ENCODE results near the gene MECP2. TPM values are rescaled to one million over a fixed set of nuclear protein-coding genes. Genes with fewer than 3 reads are reported as not detected.
A peak's percentile ranks its signal among the peaks of the same experiment; 100 is the strongest.

MECP2 gene
- polyA plus RNA-seq, 4 donors = 9.4 to 18.4 (median 12.9) TPM

DNA sequence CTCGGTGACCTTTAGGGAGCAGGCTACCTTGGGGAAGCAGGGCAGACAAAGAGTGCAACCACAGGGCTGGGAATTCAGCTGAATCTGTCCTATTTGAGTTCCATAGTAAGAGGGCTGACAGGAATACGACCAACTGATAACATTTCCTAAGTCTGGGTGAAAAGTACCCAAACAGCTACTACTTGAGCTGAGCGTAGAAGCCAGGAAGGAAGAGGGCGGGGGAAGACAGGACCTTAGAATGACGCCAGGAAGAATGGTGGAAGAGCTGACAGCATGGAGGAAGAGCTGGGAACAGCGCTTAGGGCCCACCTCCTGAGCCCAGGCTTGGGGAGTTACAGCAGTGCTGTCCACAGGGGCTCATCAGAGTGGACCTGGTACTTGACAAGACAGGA, 14.4 kb downstream of the MECP2 start:
- FAIRE-seq = no peak
- H3K27ac ChIP-seq (ENCODE audit: low read depth in 1 of 3, low read length in 2 of 3) = peak overlapping the region in 1 of 3 donors; percentile 65
- WGBS, 3 donors = 46 to 69% (median 62%) methylated on average over 6 of the region's 6 CpGs

DNA sequence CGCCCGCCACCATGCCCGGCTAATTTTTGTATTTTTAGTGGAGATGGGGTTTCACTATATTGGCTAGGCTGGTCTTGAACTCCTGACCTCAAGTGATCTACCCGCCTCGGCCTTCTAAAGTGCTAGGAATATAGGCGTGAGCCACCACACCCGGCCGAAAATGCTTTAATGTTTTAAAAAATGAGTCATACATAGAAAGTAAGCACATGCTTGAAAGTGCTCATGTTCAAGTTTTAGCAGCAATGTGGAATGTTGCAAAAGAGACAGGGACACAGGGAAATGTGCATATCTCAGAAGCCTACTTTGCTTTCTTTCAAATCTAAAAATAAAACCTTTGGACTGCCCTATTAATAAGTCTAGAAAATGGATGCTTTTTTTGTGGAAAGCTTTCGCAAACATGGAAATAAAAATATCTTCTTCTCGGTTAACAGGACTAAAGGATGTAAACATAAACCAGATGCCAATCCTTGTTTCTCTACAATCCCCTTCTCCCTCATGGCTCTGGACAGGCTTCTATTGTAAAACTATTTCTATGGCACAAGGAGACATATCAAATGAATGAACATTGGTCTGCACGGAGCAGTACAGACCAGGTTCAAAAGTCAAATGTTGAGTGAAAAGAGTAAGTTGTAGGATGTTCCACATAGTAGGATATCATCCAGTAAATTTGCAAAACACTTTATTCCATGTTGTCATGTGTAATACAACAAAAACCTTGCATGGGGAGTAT, 15.0 kb downstream of the MECP2 start:
- peak overlapping the region in 1 of 3 donors; percentile 65 for H3K27ac ChIP-seq (ENCODE audit: low read depth in 1 of 3, low read length in 2 of 3)
- H3K36me3 ChIP-seq (ENCODE audit: control insufficient read depth in 3 of 3, insufficient read depth in 2 of 3, low read depth in 1 of 3, low read length in 3 of 3) = peaks cover 0 to 9% (median 0%) of the 10 kb centered on the region in 3 donors
- no peaks in the 10 kb centered on the region for H3K27me3 ChIP-seq (ENCODE audit: control insufficient read depth in 3 of 3, insufficient read depth in 3 of 3, low read length in 3 of 3)
- WGBS, 3 donors = 42 to 61% (median 46%) methylated on average over 8 to 11 of the region's 11 CpGs
- no peaks in the 10 kb centered on the region for H3K9me3 ChIP-seq (ENCODE audit: control insufficient read depth in 2 of 2, insufficient read depth in 1 of 2, low read depth in 1 of 2, low read length in 1 of 2)
- no peak overlapping the region for H3K4me3 ChIP-seq (ENCODE audit: low read depth in 1 of 3, low read length in 3 of 3)
- DNase-seq (no peak), FAIRE-seq (no peak)
- H3K4me1 ChIP-seq (ENCODE audit: control insufficient read depth in 3 of 3, insufficient read depth in 2 of 3, low read depth in 1 of 3, low read length in 2 of 3) = peaks cover 0 to 7% (median 0%) of the 10 kb centered on the region in 3 donors

More for the DNA sequence above, 14.4 kb downstream of the MECP2 start:
- no peak for DNase-seq
- H3K4me1 ChIP-seq (ENCODE audit: control insufficient read depth in 3 of 3, insufficient read depth in 2 of 3, low read depth in 1 of 3, low read length in 2 of 3) = peaks cover 0 to 7% (median 0%) of the 10 kb centered on the region in 3 donors
- no peak overlapping the region for H3K4me3 ChIP-seq (ENCODE audit: low read depth in 1 of 3, low read length in 3 of 3)
- H3K27me3 ChIP-seq (ENCODE audit: control insufficient read depth in 3 of 3, insufficient read depth in 3 of 3, low read length in 3 of 3) = no peaks in the 10 kb centered on the region
- H3K9me3 ChIP-seq (ENCODE audit: control insufficient read depth in 2 of 2, insufficient read depth in 1 of 2, low read depth in 1 of 2, low read length in 1 of 2) = no peaks in the 10 kb centered on the region
- peaks cover 0 to 9% (median 0%) of the 10 kb centered on the region in 3 donors for H3K36me3 ChIP-seq (ENCODE audit: control insufficient read depth in 3 of 3, insufficient read depth in 2 of 3, low read depth in 1 of 3, low read length in 3 of 3)

DNA sequence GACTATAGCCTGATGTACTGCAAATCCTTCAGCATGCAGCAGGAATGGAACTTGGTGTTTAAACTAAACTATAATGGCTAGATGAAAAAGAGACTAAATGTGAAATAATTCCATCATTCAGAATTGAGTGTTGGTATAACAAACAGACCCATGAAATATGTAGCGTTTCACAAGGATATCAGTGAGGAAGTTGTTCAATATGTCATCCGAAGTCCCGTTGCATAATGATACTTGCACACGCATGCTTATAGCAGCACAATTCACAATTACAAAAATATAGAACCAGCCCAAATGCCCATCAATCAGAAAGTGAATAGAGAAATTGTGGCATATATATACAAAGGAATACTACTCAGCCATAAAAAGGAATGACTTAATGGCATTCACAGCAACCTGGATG, 20.4 kb downstream of the MECP2 start:
- peaks cover 0 to 9% (median 0%) of the 10 kb centered on the region in 3 donors for H3K36me3 ChIP-seq (ENCODE audit: control insufficient read depth in 3 of 3, insufficient read depth in 2 of 3, low read depth in 1 of 3, low read length in 3 of 3)
- no peak overlapping the region for H3K27ac ChIP-seq (ENCODE audit: low read depth in 1 of 3, low read length in 2 of 3)
- no peaks in the 10 kb centered on the region for H3K9me3 ChIP-seq (ENCODE audit: control insufficient read depth in 2 of 2, insufficient read depth in 1 of 2, low read depth in 1 of 2, low read length in 1 of 2)
- H3K4me3 ChIP-seq (ENCODE audit: low read depth in 1 of 3, low read length in 3 of 3) = no peak overlapping the region
- H3K4me1 ChIP-seq (ENCODE audit: control insufficient read depth in 3 of 3, insufficient read depth in 2 of 3, low read depth in 1 of 3, low read length in 2 of 3) = no peaks in the 10 kb centered on the region
- H3K27me3 ChIP-seq (ENCODE audit: control insufficient read depth in 3 of 3, insufficient read depth in 3 of 3, low read length in 3 of 3) = no peaks in the 10 kb centered on the region
- 95 to 100% (median 97%) methylated on average over 4 of the region's 4 CpGs for WGBS, 3 donors
- FAIRE-seq = no peak
- no peak for DNase-seq

DNA sequence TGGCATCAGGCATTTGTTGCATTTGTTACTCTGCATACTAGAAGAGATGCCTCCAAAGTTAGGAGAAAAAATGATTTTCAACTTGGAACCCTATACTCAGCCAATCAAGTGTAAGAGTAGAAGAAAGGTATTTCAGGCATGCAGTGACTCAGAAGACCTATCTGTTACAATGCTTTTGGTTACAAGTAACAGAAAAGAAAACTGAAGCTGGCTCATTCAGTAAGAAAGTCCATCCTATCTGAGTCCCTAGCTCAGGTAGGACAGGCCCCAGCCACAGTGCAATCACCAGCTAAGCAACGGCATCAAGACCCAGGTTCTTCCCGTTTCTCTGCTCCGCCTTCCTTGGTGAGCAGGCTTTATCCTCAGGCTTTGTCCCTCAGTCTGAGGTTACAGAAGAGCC, 23.3 kb downstream of the MECP2 start:
- 58 to 66% (median 63%) methylated on average over 3 of the region's 3 CpGs for WGBS, 3 donors
- FAIRE-seq (no peak), DNase-seq (no peak)
- Histone ChIP-seq H3K36me3 (ENCODE audit: control insufficient read depth in 3 of 3, insufficient read depth in 2 of 3, low read depth in 1 of 3, low read length in 3 of 3) (peaks cover 0 to 3% (median 0%) of the 10 kb centered on the region in 3 donors), H3K4me3 (ENCODE audit: low read depth in 1 of 3, low read length in 3 of 3) (no peak overlapping the region), H3K4me1 (ENCODE audit: control insufficient read depth in 3 of 3, insufficient read depth in 2 of 3, low read depth in 1 of 3, low read length in 2 of 3) (no peaks in the 10 kb centered on the region), H3K9me3 (ENCODE audit: control insufficient read depth in 2 of 2, insufficient read depth in 1 of 2, low read depth in 1 of 2, low read length in 1 of 2) (no peaks in the 10 kb centered on the region), H3K27ac (ENCODE audit: low read depth in 1 of 3, low read length in 2 of 3) (no peak overlapping the region), H3K27me3 (ENCODE audit: control insufficient read depth in 3 of 3, insufficient read depth in 3 of 3, low read length in 3 of 3) (no peaks in the 10 kb centered on the region)

DNA sequence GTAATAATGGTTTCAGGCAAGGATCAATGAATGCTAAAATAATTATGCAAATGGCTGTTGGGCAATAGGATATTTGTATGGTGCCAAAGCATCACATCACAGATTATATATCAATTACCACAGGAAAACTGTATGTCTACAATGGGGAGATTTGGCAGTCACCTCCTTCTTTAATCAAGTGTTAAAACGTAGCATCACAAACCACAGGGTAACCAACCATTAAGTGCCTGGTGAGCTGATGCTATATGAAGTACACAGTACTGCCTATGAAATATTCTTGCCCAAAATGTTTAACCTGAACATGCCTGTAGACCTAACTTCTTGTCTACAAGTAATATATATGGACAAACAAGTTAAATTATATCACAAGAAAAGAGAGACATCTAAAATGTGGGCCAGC, 25.3 kb downstream of the MECP2 start:
- H3K27ac ChIP-seq (ENCODE audit: low read depth in 1 of 3, low read length in 2 of 3) = no peak overlapping the region
- H3K27me3 ChIP-seq (ENCODE audit: control insufficient read depth in 3 of 3, insufficient read depth in 3 of 3, low read length in 3 of 3) = no peaks in the 10 kb centered on the region
- peaks cover 0 to 3% (median 0%) of the 10 kb centered on the region in 3 donors for H3K36me3 ChIP-seq (ENCODE audit: control insufficient read depth in 3 of 3, insufficient read depth in 2 of 3, low read depth in 1 of 3, low read length in 3 of 3)
- 55 to 69% (median 60%) methylated on average over 1 of the region's 1 CpG for WGBS, 3 donors
- H3K4me1 ChIP-seq (ENCODE audit: control insufficient read depth in 3 of 3, insufficient read depth in 2 of 3, low read depth in 1 of 3, low read length in 2 of 3) = no peaks in the 10 kb centered on the region
- no peaks in the 10 kb centered on the region for H3K9me3 ChIP-seq (ENCODE audit: control insufficient read depth in 2 of 2, insufficient read depth in 1 of 2, low read depth in 1 of 2, low read length in 1 of 2)
- FAIRE-seq (no peak), DNase-seq (no peak)
- no peak overlapping the region for H3K4me3 ChIP-seq (ENCODE audit: low read depth in 1 of 3, low read length in 3 of 3)

DNA sequence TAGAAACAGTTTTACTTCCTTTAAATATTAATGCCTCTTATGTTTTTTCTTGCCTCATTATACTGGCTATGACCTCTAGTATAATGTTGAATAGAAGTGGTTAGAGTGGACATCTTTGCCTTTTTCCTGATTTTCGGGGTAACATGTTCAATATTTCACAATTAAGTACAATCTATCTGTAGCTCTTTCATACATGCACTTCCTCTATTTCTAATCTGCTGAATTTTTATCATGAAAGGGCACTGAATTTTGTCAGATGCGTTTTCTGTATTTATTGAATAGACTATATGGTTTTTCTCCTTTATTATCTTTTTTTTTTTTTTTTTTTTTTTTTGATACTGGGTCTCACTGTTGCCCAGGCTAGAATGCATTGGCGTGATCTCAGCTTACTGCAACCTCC, 29.0 kb downstream of the MECP2 start:
- FAIRE-seq = no peak
- WGBS, 3 donors = 80 to 92% (median 91%) methylated on average over 3 of the region's 3 CpGs
- Histone ChIP-seq H3K4me1 (ENCODE audit: control insufficient read depth in 3 of 3, insufficient read depth in 2 of 3, low read depth in 1 of 3, low read length in 2 of 3) (no peaks in the 10 kb centered on the region), H3K27ac (ENCODE audit: low read depth in 1 of 3, low read length in 2 of 3) (no peak overlapping the region), H3K27me3 (ENCODE audit: control insufficient read depth in 3 of 3, insufficient read depth in 3 of 3, low read length in 3 of 3) (no peaks in the 10 kb centered on the region), H3K9me3 (ENCODE audit: control insufficient read depth in 2 of 2, insufficient read depth in 1 of 2, low read depth in 1 of 2, low read length in 1 of 2) (no peaks in the 10 kb centered on the region), H3K36me3 (ENCODE audit: control insufficient read depth in 3 of 3, insufficient read depth in 2 of 3, low read depth in 1 of 3, low read length in 3 of 3) (peaks cover 0 to 3% (median 0%) of the 10 kb centered on the region in 3 donors), H3K4me3 (ENCODE audit: low read depth in 1 of 3, low read length in 3 of 3) (no peak overlapping the region)
- DNase-seq = no peak

DNA sequence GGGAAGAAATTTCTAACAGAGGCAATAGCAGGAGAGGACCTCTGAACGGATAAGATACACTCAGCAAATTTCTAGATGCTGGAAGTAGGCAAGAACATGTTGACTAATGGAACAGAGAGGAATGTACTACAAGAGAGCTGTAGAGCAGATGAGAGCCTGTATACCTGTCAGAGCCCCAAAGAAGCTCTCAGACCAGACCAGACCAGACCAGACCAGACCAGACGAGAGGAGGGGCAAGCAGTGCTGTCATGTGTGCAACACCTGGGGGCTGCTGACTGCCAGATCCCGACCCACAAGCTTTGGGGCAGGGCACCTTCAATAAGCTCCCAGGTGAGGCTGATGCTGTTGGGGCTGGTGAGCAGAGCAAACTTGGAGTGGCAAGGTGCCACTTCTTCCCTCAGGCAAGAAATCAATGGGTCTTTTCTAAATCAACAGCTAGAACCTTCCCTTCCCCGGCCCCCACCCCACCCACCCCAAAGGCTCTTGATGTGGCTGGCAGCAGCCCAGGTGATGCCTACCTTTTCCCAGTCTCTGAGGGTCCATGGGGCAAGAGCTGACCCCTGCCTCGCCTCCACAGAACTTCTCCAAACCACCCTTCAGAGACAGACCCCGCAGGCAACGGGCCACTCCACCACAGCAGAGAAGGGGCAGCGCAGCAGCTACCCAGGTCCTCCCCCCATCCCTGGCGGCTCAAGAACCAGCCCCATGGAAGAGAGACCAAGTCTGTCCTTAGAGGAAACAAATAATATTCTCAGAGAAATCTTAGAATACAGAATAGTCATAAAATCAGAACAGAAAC, 32.7 kb downstream of the MECP2 start:
- H3K9me3 ChIP-seq (ENCODE audit: control insufficient read depth in 2 of 2, insufficient read depth in 1 of 2, low read depth in 1 of 2, low read length in 1 of 2) = no peaks in the 10 kb centered on the region
- no peaks in the 10 kb centered on the region for H3K27me3 ChIP-seq (ENCODE audit: control insufficient read depth in 3 of 3, insufficient read depth in 3 of 3, low read length in 3 of 3)
- 80 to 84% (median 81%) methylated on average over 8 to 9 of the region's 9 CpGs for WGBS, 3 donors
- no peaks in the 10 kb centered on the region for H3K4me1 ChIP-seq (ENCODE audit: control insufficient read depth in 3 of 3, insufficient read depth in 2 of 3, low read depth in 1 of 3, low read length in 2 of 3)
- DNase-seq (no peak), FAIRE-seq (no peak)
- peaks cover 0 to 9% (median 0%) of the 10 kb centered on the region in 3 donors for H3K36me3 ChIP-seq (ENCODE audit: control insufficient read depth in 3 of 3, insufficient read depth in 2 of 3, low read depth in 1 of 3, low read length in 3 of 3)
- H3K4me3 ChIP-seq (ENCODE audit: low read depth in 1 of 3, low read length in 3 of 3) = no peak overlapping the region
- no peak overlapping the region for H3K27ac ChIP-seq (ENCODE audit: low read depth in 1 of 3, low read length in 2 of 3)

DNA sequence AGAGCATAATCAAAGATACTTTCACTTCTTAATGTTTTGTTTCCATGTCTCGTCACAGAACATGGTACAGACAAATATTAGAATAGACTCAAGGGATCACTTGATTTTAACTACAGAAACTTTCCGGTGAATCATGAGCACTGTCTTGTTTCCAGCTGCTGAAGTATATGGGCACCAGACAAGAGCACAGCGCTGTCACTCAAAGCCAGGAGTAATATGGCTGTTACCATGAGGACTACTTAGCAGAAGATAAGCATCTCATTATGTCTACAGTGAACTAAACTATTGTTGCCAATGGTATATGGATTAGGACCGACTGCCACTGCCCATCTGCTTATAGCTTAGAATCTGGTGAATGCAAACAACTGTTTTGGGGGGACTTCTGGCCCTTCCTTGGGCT, 34.3 kb downstream of the MECP2 start:
- DNase-seq (no peak), FAIRE-seq (no peak)
- Histone ChIP-seq H3K9me3 (ENCODE audit: control insufficient read depth in 2 of 2, insufficient read depth in 1 of 2, low read depth in 1 of 2, low read length in 1 of 2) (no peaks in the 10 kb centered on the region), H3K36me3 (ENCODE audit: control insufficient read depth in 3 of 3, insufficient read depth in 2 of 3, low read depth in 1 of 3, low read length in 3 of 3) (peaks cover 0 to 12% (median 0%) of the 10 kb centered on the region in 3 donors), H3K4me3 (ENCODE audit: low read depth in 1 of 3, low read length in 3 of 3) (no peak overlapping the region), H3K27ac (ENCODE audit: low read depth in 1 of 3, low read length in 2 of 3) (no peak overlapping the region), H3K4me1 (ENCODE audit: control insufficient read depth in 3 of 3, insufficient read depth in 2 of 3, low read depth in 1 of 3, low read length in 2 of 3) (no peaks in the 10 kb centered on the region), H3K27me3 (ENCODE audit: control insufficient read depth in 3 of 3, insufficient read depth in 3 of 3, low read length in 3 of 3) (no peaks in the 10 kb centered on the region)
- WGBS, 3 donors = 68 to 88% (median 81%) methylated on average over 4 of the region's 4 CpGs

Measured in small intestine (tissue), 7 donors.